ENCODE results near the gene SLC6A17. TPM values are rescaled to one million over a fixed set of nuclear protein-coding genes. Genes with fewer than 3 reads are reported as not detected.

The SLC6A17 gene
- total RNA-seq, 1 experiment from 2014 or later = 0.17 TPM

GRCh38 chr1:110190282-110190929 is 40.1 kb downstream of the SLC6A17 start:
- H4K91ac ChIP-seq (ENCODE audit: insufficient read length, low read depth, low read length) = no peak overlapping the region
- H4K20me1 ChIP-seq (ENCODE audit: control insufficient read depth, insufficient read depth, insufficient read length) = no peaks in the 10 kb centered on the region

More at GRCh38 chr1:110190282-110190929, 40.1 kb downstream of the SLC6A17 start:
- Histone ChIP-seq H4K5ac (ENCODE audit: insufficient read length, low read depth, low read length) (no peak overlapping the region), H2BK12ac (ENCODE audit: insufficient read length, low read depth, low read length) (no peak overlapping the region), H3K27me3 (ENCODE audit: insufficient read depth, low read length) (no peaks in the 10 kb centered on the region), H2BK5ac (ENCODE audit: insufficient read length, low read length) (no peak overlapping the region), H3K9ac (ENCODE audit: extremely low read depth, insufficient read length, low read length) (no peak overlapping the region), H3K18ac (ENCODE audit: insufficient read length, low read depth, low read length) (no peak overlapping the region), H3T11ph (ENCODE audit: low read length) (no peak overlapping the region), H3K23me2 (ENCODE audit: insufficient read length, low read depth, low read length, poor library complexity, severe bottlenecking) (no peaks in the 10 kb centered on the region), H2AK5ac (ENCODE audit: insufficient read length, low read length) (no peak overlapping the region), H3K14ac (ENCODE audit: insufficient read depth, low read length) (no peak overlapping the region), H4K8ac (replicated peaks; ENCODE audit: insufficient read length, low read depth, low read length) (no peak overlapping the region), H3K23ac (ENCODE audit: insufficient read length, low read depth, low read length) (no peak overlapping the region), H3K56ac (ENCODE audit: insufficient read length, low read depth, low read length) (no peak overlapping the region), H3K27ac (ENCODE audit: insufficient read length, low read depth, low read length) (no peak overlapping the region), H3K79me2 (ENCODE audit: insufficient read depth, low read length) (no peaks in the 10 kb centered on the region), H2AFZ (ENCODE audit: low read length) (no peak overlapping the region), H3K4me1 (ENCODE audit: insufficient read depth, low read length) (no peaks in the 10 kb centered on the region), H3K79me1 (ENCODE audit: insufficient read depth, low read depth, low read length, poor library complexity, severe bottlenecking) (no peaks in the 10 kb centered on the region), H2BK120ac (ENCODE audit: low read depth, low read length, poor library complexity, severe bottlenecking) (no peak overlapping the region), H2BK15ac (ENCODE audit: low read depth, low read length) (no peak overlapping the region), H2BK20ac (ENCODE audit: low read depth, low read length, poor library complexity, severe bottlenecking) (no peak overlapping the region), H3K9me3 (ENCODE audit: control insufficient read depth, low read depth, low read length) (no peaks in the 10 kb centered on the region), H3K4ac (ENCODE audit: low read depth, low read length) (no peak overlapping the region), H3K4me2 (ENCODE audit: insufficient read depth, insufficient read length, low read length) (no peak overlapping the region)
- Mint-ChIP-seq H3K4me3 (no peak overlapping the region), H3K9me3 (no peaks in the 10 kb centered on the region), H3K27me3 (ENCODE audit: low read depth) (peaks cover 10% of the 10 kb centered on the region), H3K27ac (no peak overlapping the region), H3K4me1 (peaks cover 6 to 10% of the 10 kb centered on the region in 2 experiments; a peak in 2 of 4 replicates), H3K36me3 (ENCODE audit: insufficient read depth in 1 of 3, low read depth in 3 of 3) (no peaks in the 10 kb centered on the region)
- DNase-seq = no peak
- no peak for TF ChIP-seq CTCF (conservative IDR thresholded peaks at IDR 0.05)
- no CpG with 5 or more reads among the region's 8 CpGs for WGBS (ENCODE audit: extremely low coverage, insufficient read length, low lambda C conversion rate)

All from H9 (cell line).